ENCODE data around the gene PHETA1.

- TF ChIP-seq POLR2A (IDR thresholded peaks at IDR 0.05; ENCODE audit: low read length) (no peak), GATA1 (IDR thresholded peaks at IDR 0.05; ENCODE audit: low read depth, low read length) (no peak)
These were observed 57.9 kb downstream of the PHETA1 start for GRCh38 chr12:111311011-111311410.
